H1 (cell line): Measurements from ENCODE around the gene EGFLAM. TPM values are rescaled to one million over a fixed set of nuclear protein-coding genes. Genes with fewer than 3 reads are reported as not detected.

Experiments
- CTCF ChIA-PET: fragments of 300-600 bp; sonication (Branson Sonifier 250); formaldehyde crosslinking; loops from one replicate; lab custom pipeline; 2021; ENCODE audit not compliant: partially characterized antibody; lab: Charles Lee
- POLR2A ChIA-PET: fragments of 300-600 bp; sonication (Branson Sonifier 250); formaldehyde crosslinking; loops from one replicate; lab custom pipeline; 2021; ENCODE audit warnings: inconsistent platforms; ENCODE audit not compliant: partially characterized antibody; lab: Charles Lee
- DNase-seq, 2 experiments: peaks; one replicate each; pipeline versions ENCODE4 v3.0.0 to v3.0.0-alpha.2; 2010 to 2022; ENCODE audit warnings: low spot score in 2 of 2, low read depth in 1 of 2, mixed read lengths in 1 of 2
- FAIRE-seq: peaks from 2 replicates; lab custom pipeline; 2011; peaks lifted over from hg19 to GRCh38; lab: Jason Lieb, UNC
- H2AFZ ChIP-seq: 2 replicates; pipeline ENCODE4 v1.8.1; 2012; ENCODE audit warnings: low read length, inconsistent platforms
- H2AK5ac ChIP-seq: 2 replicates; pipeline ENCODE4 v1.6.1; 2013; ENCODE audit warnings: low read depth, low read length
- H2BK120ac ChIP-seq: replicated peaks from 2 replicates; pipeline ENCODE3; 2013; ENCODE audit warnings: low read depth, low read length, inconsistent platforms
- H2BK12ac ChIP-seq: 2 replicates; pipeline ENCODE4 v1.6.1; 2013; ENCODE audit warnings: low read depth, low read length
- H2BK15ac ChIP-seq: 2 replicates; pipeline ENCODE4 v1.6.1; 2013; ENCODE audit warnings: low read length
- H2BK20ac ChIP-seq: 2 replicates; pipeline ENCODE4 v1.6.1; 2013; ENCODE audit warnings: low read length
- H2BK5ac ChIP-seq: 2 replicates; pipeline ENCODE4 v1.6.1; 2013; ENCODE audit warnings: low read depth, low read length
- H3K14ac ChIP-seq: 2 replicates; pipeline ENCODE4 v1.6.1; 2013; ENCODE audit warnings: inconsistent platforms; ENCODE audit not compliant: insufficient read length
- H3K18ac ChIP-seq: 2 replicates; pipeline ENCODE4 v1.6.1; 2013; ENCODE audit warnings: low read length; ENCODE audit errors: extremely low read depth
- H3K23ac ChIP-seq: 2 replicates; pipeline ENCODE4 v1.6.1; 2013; ENCODE audit warnings: inconsistent platforms; ENCODE audit not compliant: insufficient read length
- H3K23me2 ChIP-seq: 2 replicates; pipeline ENCODE4 v1.6.1; 2013; ENCODE audit warnings: low read depth, low read length
- H3K27ac ChIP-seq: 2 replicates; pipeline ENCODE4 v1.6.1; 2011; ENCODE audit warnings: low read depth, low read length, inconsistent platforms
- H3K27me3 ChIP-seq, 4 experiments: replicated peaks in 1 of 4; 1 replicate in 1 of 4; 2 replicates in 3 of 4; pipeline versions ENCODE4 v1.6.1 to v1.8.1; 2011 to 2013; ENCODE audit warnings: low read length in 3 of 4, mild to moderate bottlenecking in 3 of 4, inconsistent platforms in 2 of 4, mixed read lengths in 2 of 4, moderate library complexity in 1 of 4; ENCODE audit not compliant: control insufficient read depth in 3 of 4, insufficient read depth in 3 of 4; ENCODE audit errors: extremely low read depth in 1 of 4
- H3K36me3 ChIP-seq, 4 experiments: 2 replicates each; pipeline versions ENCODE4 v1.6.1 to v1.8.1; 2011 to 2013; ENCODE audit warnings: mild to moderate bottlenecking in 4 of 4, low read length in 3 of 4, moderate library complexity in 2 of 4, control low read depth in 1 of 4, inconsistent platforms in 1 of 4; ENCODE audit not compliant: insufficient read depth in 4 of 4, control insufficient read depth in 2 of 4
- H3K4ac ChIP-seq: replicated peaks from 2 replicates; pipeline ENCODE3; 2013; ENCODE audit warnings: low read length, low read depth, mixed read lengths, inconsistent platforms; ENCODE audit not compliant: insufficient read length
- H3K4me1 ChIP-seq, 4 experiments: replicated peaks in 1 of 4; 1 replicate in 1 of 4; 2 replicates in 3 of 4; pipeline versions ENCODE4 v1.6.1 to v1.8.1; 2011 to 2013; ENCODE audit warnings: low read length in 3 of 4, inconsistent platforms in 2 of 4, mixed read lengths in 1 of 4; ENCODE audit not compliant: insufficient read depth in 4 of 4, control insufficient read depth in 3 of 4
- H3K4me2 ChIP-seq, 2 experiments: 2 replicates each; pipeline versions ENCODE4 v1.6.1 to v1.8.1; 2011 to 2013; ENCODE audit warnings: low read depth in 2 of 2, low read length in 2 of 2, control low read depth in 1 of 2, inconsistent platforms in 1 of 2, mild to moderate bottlenecking in 1 of 2; ENCODE audit not compliant: insufficient read depth in 1 of 2
- H3K4me3 ChIP-seq, 4 experiments: fragments of 200-600, 300-600 bp in 1 of 4; sonication (generic), shearing (Covaris generic), sonication (Bioruptor Twin) in 1 of 4; 2 replicates each; pipeline versions ENCODE4 v1.5.1 to v1.8.1; 2011 to 2016; ENCODE audit warnings: low read length in 4 of 4, low read depth in 3 of 4, control low read depth in 2 of 4, inconsistent platforms in 2 of 4, mild to moderate bottlenecking in 2 of 4, mixed read lengths in 1 of 4, moderate library complexity in 1 of 4; ENCODE audit not compliant: insufficient read depth in 2 of 4; ENCODE audit errors: extremely low read depth in 1 of 4
- H3K56ac ChIP-seq: replicated peaks from 2 replicates; pipeline ENCODE3; 2013; ENCODE audit warnings: low read depth, mild to moderate bottlenecking, mixed read lengths, low read length, inconsistent platforms; ENCODE audit not compliant: insufficient read length
- H3K79me1 ChIP-seq: 2 replicates; pipeline ENCODE4 v1.6.1; 2013; ENCODE audit warnings: low read depth, low read length, control low read depth
- H3K79me2 ChIP-seq, 2 experiments: 2 replicates each; pipeline versions ENCODE4 v1.6.1 to v1.8.1; 2012 to 2013; ENCODE audit warnings: low read length in 2 of 2, mild to moderate bottlenecking in 2 of 2, inconsistent platforms in 1 of 2; ENCODE audit not compliant: insufficient read depth in 2 of 2, control insufficient read depth in 1 of 2
- H3K9ac ChIP-seq, 4 experiments: replicated peaks in 1 of 4; 1 replicate in 1 of 4; 2 replicates in 3 of 4; pipeline versions ENCODE4 v1.6.1 to v1.8.1; 2011 to 2013; ENCODE audit warnings: low read depth in 3 of 4, low read length in 3 of 4, control low read depth in 2 of 4, mild to moderate bottlenecking in 2 of 4, moderate library complexity in 2 of 4, inconsistent platforms in 1 of 4; ENCODE audit errors: extremely low read depth in 1 of 4
- H3K9me3 ChIP-seq, 2 experiments: 2 replicates each; pipeline versions ENCODE4 v1.6.1 to v1.8.1; 2012 to 2013; ENCODE audit warnings: mild to moderate bottlenecking in 2 of 2, moderate library complexity in 2 of 2, control low read depth in 1 of 2, inconsistent platforms in 1 of 2, low read depth in 1 of 2, low read length in 1 of 2, mixed read lengths in 1 of 2; ENCODE audit not compliant: insufficient read depth in 2 of 2
- H4K20me1 ChIP-seq, 2 experiments: replicated peaks in 1 of 2; 2 replicates each; pipeline versions ENCODE3 to v1.8.1; 2011 to 2013; ENCODE audit warnings: inconsistent platforms in 2 of 2, low read length in 2 of 2, mild to moderate bottlenecking in 1 of 2; ENCODE audit not compliant: insufficient read depth in 2 of 2, control insufficient read depth in 1 of 2
- H4K5ac ChIP-seq: 2 replicates; pipeline ENCODE4 v1.6.1; 2013; ENCODE audit warnings: low read length, low read depth, mixed read lengths, inconsistent platforms; ENCODE audit not compliant: insufficient read length
- H4K8ac ChIP-seq: 2 replicates; pipeline ENCODE4 v1.8.0; 2013; ENCODE audit warnings: mild to moderate bottlenecking, moderate library complexity, low read length, inconsistent platforms; ENCODE audit not compliant: insufficient read depth; ENCODE audit errors: extremely low read depth
- H4K91ac ChIP-seq: replicated peaks from 2 replicates; pipeline ENCODE3; 2013; ENCODE audit warnings: low read length, mixed read lengths, inconsistent platforms; ENCODE audit not compliant: insufficient read length
- FOSL1 ChIP-seq: IDR thresholded peaks from 2 replicates; pipeline ENCODE4 v1.6.1; 2011; ENCODE audit warnings: mild to moderate bottlenecking, low read depth, low read length, moderate library complexity; ENCODE audit not compliant: insufficient read depth
- NANOG ChIP-seq: IDR thresholded peaks from 2 replicates; pipeline ENCODE4 v1.6.1; 2011; ENCODE audit warnings: low read length, low read depth, mild to moderate bottlenecking, inconsistent platforms; ENCODE audit not compliant: insufficient read depth, poor library complexity, severe bottlenecking
- RNF2 ChIP-seq: fragments of 200-900, 300-1000 bp; sonication (generic); IDR thresholded peaks from 2 replicates; pipeline ENCODE4 v1.7.1; 2016; ENCODE audit warnings: borderline replicate concordance, low read depth, mild to moderate bottlenecking, antibody characterized with exemption, low read length; ENCODE audit not compliant: poor library complexity, severe bottlenecking; ENCODE audit errors: missing control alignments
- RXRA ChIP-seq: IDR thresholded peaks from 2 replicates; pipeline ENCODE4 v1.6.1; 2011; ENCODE audit warnings: low read depth, mild to moderate bottlenecking, low read length, moderate library complexity; ENCODE audit not compliant: insufficient read depth
- SP2 ChIP-seq: IDR thresholded peaks from 2 replicates; pipeline ENCODE4 v1.6.1; 2012; ENCODE audit warnings: mild to moderate bottlenecking, low read length, inconsistent platforms
- TEAD4 ChIP-seq: IDR thresholded peaks from 2 replicates; pipeline ENCODE4 v1.6.1; 2012; ENCODE audit warnings: low read depth, low read length, inconsistent platforms, mixed read lengths
- WGBS, 2 experiments: shearing (Covaris generic) in 1 of 2; methylation state at CpG; one replicate each; pipeline versions ENCODE4 v1.1.6 to v1.1.7; 2013 to 2015; ENCODE audit warnings: low lambda C conversion rate in 2 of 2, mixed read lengths in 2 of 2, inconsistent platforms in 1 of 2, low coverage in 1 of 2, missing lambda C conversion rate in 1 of 2; ENCODE audit not compliant: insufficient replicate concordance in 2 of 2, insufficient coverage in 1 of 2, insufficient read length in 1 of 2; ENCODE audit errors: extremely low coverage in 1 of 2, missing lambda C conversion rate in 1 of 2; 5-methylcytosine and 5-hydroxymethylcytosine counted together
- polyA plus RNA-seq, 7 experiments: library from polyadenylated mRNA; depleted of rRNA in 3 of 7; stranded (reverse) in 5 of 7; unstranded in 2 of 7; fragments of >200 nt in 5 of 7; fragments of 200-250 nt in 2 of 7; gene quantifications; 1 replicate in 5 of 7; 2 replicates in 1 of 7; 4 replicates in 1 of 7; pipeline versions ENCODE4 v1.2.1 to v1.2.3, GENCODE V29; 2011 to 2013; ENCODE audit warnings: missing spikeins in 2 of 7, mixed read lengths in 2 of 7
- total RNA-seq: library from RNA; stranded (reverse); fragmentation: NEBNext Ultra II Directional; extraction: Animal tissue kit (Norgen Biotek cat#: 25700); gene quantifications from 2 replicates; pipeline ENCODE4 v1.2.1, GENCODE V29; 2021
- TF ChIP-seq, protein P1 (sequence below), 3 experiments: IDR thresholded peaks; 1 replicate in 2 of 3; 2 replicates in 1 of 3; pipeline versions ENCODE4 v1.5.1 to v1.6.1; 2011; ENCODE audit warnings: low read length in 3 of 3, mild to moderate bottlenecking in 3 of 3, inconsistent platforms in 2 of 3, low read depth in 1 of 3, moderate library complexity in 1 of 3; ENCODE audit not compliant: insufficient read depth in 1 of 3; ENCODE audit errors: control extremely low read depth in 1 of 3

EGFLAM gene
- total and polyA plus RNA-seq, 2 of the 8 experiments (the other 6 are each of a cell fraction or from before 2014, with no cell fraction given), result 0.20 to 0.24 TPM

DNA sequence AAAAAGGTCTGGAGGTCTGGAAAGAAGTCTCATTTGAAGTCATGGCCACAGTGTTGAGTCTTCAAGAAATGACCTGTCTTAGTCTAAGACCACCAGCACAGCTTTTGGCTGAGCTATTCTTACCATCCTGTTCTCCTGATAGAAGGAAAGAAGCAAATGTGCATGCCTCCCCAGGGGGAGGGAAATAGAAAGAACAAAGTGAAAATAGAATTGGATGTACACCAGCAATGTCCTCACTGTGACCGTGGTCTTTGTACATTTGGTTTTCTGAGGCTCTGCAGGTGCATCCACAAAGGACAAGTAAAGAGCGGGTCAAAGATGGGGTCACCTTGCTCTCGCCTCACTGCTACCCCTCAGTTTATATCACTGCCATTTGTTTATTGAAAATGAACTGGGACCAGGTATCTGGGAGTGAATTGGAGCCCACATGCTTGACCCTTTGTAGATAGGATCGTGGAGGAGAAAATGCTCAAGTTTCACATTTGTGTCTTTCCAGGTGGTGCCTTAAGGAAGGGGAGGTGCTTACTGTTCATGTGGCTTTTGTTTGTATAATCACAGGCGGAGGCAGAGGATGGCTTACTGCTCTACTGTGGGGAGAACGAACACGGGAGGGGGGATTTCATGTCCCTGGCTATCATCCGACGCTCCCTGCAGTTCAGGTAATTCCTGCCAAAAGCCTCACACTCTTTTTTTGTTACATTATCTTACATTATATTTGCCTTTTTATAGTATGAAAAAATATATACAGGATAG, 150.3 kb downstream of the EGFLAM start:
- Histone ChIP-seq H4K5ac (no peak overlapping the region), H3K9me3 (no peaks in the 10 kb centered on the region), H3K4me3 (no peak overlapping the region), H3K23ac (no peak overlapping the region), H2BK5ac (no peak overlapping the region), H2AFZ (0 out of 2 replicates have a peak overlapping the region, but pooled peaks have one; percentile 62), H3K18ac (no peak overlapping the region), H2BK15ac (no peak overlapping the region), H4K8ac (no peak overlapping the region), H3K4me2 (no peak overlapping the region), H3K79me1 (no peaks in the 10 kb centered on the region), H3K36me3 (no peaks in the 10 kb centered on the region), H3K56ac (no peak overlapping the region), H3K9ac (no peak overlapping the region), H3K79me2 (no peaks in the 10 kb centered on the region), H3K4ac (no peak overlapping the region), H3K27ac (no peak overlapping the region), H4K20me1 (no peaks in the 10 kb centered on the region), H3K27me3 (no peaks in the 10 kb centered on the region), H4K91ac (no peak overlapping the region), H2BK120ac (no peak overlapping the region), H3K14ac (no peak overlapping the region), H2AK5ac (no peak overlapping the region), H2BK20ac (no peak overlapping the region), H2BK12ac (no peak overlapping the region; the same call in 1 of the 2 replicates), H3K4me1 (peaks cover 0 to 2% (median 0%) of the 10 kb centered on the region in 4 experiments; a peak in 1 of 7 replicates), H3K23me2 (no peaks in the 10 kb centered on the region)
- ChIA-PET CTCF (interaction anchor here (0.6 to 3.7 kb wide), 6 partner anchors 13 to 1176 kb away, joined by 4 to 26 read pairs (median 9); no protein-coding TSS in a partner anchor), POLR2A (no interaction called here)
- 83% methylated on average over 9 of the region's 9 CpGs; no CpG with 5 or more reads in 1 of the 2 experiments for WGBS, 2 experiments
- DNase-seq, result no peak
- no peak for FAIRE-seq
- TF ChIP-seq, protein P1, sequence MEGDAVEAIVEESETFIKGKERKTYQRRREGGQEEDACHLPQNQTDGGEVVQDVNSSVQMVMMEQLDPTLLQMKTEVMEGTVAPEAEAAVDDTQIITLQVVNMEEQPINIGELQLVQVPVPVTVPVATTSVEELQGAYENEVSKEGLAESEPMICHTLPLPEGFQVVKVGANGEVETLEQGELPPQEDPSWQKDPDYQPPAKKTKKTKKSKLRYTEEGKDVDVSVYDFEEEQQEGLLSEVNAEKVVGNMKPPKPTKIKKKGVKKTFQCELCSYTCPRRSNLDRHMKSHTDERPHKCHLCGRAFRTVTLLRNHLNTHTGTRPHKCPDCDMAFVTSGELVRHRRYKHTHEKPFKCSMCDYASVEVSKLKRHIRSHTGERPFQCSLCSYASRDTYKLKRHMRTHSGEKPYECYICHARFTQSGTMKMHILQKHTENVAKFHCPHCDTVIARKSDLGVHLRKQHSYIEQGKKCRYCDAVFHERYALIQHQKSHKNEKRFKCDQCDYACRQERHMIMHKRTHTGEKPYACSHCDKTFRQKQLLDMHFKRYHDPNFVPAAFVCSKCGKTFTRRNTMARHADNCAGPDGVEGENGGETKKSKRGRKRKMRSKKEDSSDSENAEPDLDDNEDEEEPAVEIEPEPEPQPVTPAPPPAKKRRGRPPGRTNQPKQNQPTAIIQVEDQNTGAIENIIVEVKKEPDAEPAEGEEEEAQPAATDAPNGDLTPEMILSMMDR (IDR thresholded peaks at IDR 0.05; ENCODE audit: control extremely low read depth in 1 of 3, insufficient read depth in 1 of 3, low read depth in 1 of 3, low read length in 3 of 3), result no peak
- TF ChIP-seq RXRA (no peak), NANOG (no peak), TEAD4 (no peak), RNF2 (no peak), SP2 (no peak), FOSL1 (no peak)
